ENCODE measurements around the gene HSPA1L.

DNA sequence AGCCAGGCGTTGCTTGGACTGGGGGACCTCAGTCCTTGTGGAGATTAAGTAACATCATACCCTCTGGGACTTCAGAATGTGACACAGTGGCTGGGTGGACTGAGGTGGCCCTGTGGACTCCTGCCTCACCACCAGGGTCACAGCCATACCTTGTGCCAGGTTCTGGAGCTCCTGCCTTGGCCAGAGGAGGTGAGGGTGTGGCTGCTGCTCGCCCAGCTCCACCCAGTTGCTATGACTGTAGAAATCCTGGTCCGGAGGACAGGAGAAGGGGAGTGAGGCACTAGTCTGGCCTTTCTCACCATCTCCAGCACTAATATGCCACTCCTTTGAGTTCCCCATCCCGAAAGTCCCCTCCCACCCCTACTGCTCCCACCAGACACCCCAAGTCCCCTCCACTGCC is 39.9 kb downstream of the HSPA1L start:
- TF ChIP-seq YY1 (IDR thresholded peaks at IDR 0.05; ENCODE audit: insufficient read depth, insufficient read length) (no peak), ZNF274 (IDR thresholded peaks at IDR 0.05; ENCODE audit: low read depth, low read length) (no peak), SUZ12 (IDR thresholded peaks at IDR 0.05; ENCODE audit: extremely low read depth, insufficient read depth, insufficient read length) (no peak)

All from NT2/D1 (cell line).